GM23248 (cell line): Measurements from ENCODE around the gene NUDC. TPM values are rescaled to one million over a fixed set of nuclear protein-coding genes. Genes with fewer than 3 reads are reported as not detected.

Experiments used
- DNase-seq: peaks from one replicate; pipeline ENCODE4 v3.0.0-alpha.2; 2015
- H2AFZ ChIP-seq: fragments of 200-600 bp; sonication (generic); 2 replicates; pipeline ENCODE4 v1.6.1; 2016; ENCODE audit warnings: antibody characterized with exemption
- H3F3A ChIP-seq: fragments of 200-600 bp; sonication (generic); 2 replicates; pipeline ENCODE4 v1.6.1; 2016; ENCODE audit warnings: mild to moderate bottlenecking, antibody characterized with exemption, mixed run types; ENCODE audit not compliant: insufficient read depth
- H3K27ac ChIP-seq: fragments of 200-600 bp; sonication (generic); 2 replicates; pipeline ENCODE4 v1.5.1; 2016; ENCODE audit warnings: mild to moderate bottlenecking
- H3K27me3 ChIP-seq: fragments of 200-600 bp; sonication (generic); replicated peaks from 2 replicates; pipeline ENCODE4 v1.6.1; 2016; ENCODE audit warnings: mild to moderate bottlenecking; ENCODE audit not compliant: insufficient read depth
- H3K36me3 ChIP-seq: fragments of 200-600 bp; sonication (generic); 2 replicates; pipeline ENCODE4 v1.6.1; 2016; ENCODE audit warnings: low read depth, mild to moderate bottlenecking
- H3K4me1 ChIP-seq: fragments of 200-600 bp; sonication (generic); 2 replicates; pipeline ENCODE4 v1.6.1; 2016; ENCODE audit warnings: mild to moderate bottlenecking; ENCODE audit not compliant: insufficient read depth
- H3K4me2 ChIP-seq: fragments of 200-600 bp; sonication (generic); one replicate; pipeline ENCODE4 v1.6.1; 2016; ENCODE audit warnings: mild to moderate bottlenecking; ENCODE audit not compliant: unreplicated experiment
- H3K4me3 ChIP-seq: fragments of 200-600 bp; sonication (generic); 2 replicates; pipeline ENCODE4 v1.5.1; 2016; ENCODE audit warnings: mild to moderate bottlenecking
- H3K79me2 ChIP-seq: fragments of 200-600 bp; sonication (generic); 2 replicates; pipeline ENCODE4 v1.6.1; 2016; ENCODE audit warnings: mild to moderate bottlenecking; ENCODE audit not compliant: insufficient read depth
- H3K9ac ChIP-seq: fragments of 200-600 bp; sonication (generic); 2 replicates; pipeline ENCODE4 v1.6.1; 2016; ENCODE audit warnings: mild to moderate bottlenecking
- H3K9me2 ChIP-seq: fragments of 200-600 bp; sonication (generic); 2 replicates; pipeline ENCODE4 v1.6.1; 2016; ENCODE audit warnings: mixed run types, mild to moderate bottlenecking, moderate library complexity; ENCODE audit not compliant: insufficient read depth
- H3K9me3 ChIP-seq: fragments of 200-600 bp; sonication (generic); one replicate; pipeline ENCODE4 v1.6.1; 2017; ENCODE audit warnings: low read depth
- H4K20me1 ChIP-seq: fragments of 200-600 bp; sonication (generic); 2 replicates; pipeline ENCODE4 v1.6.0; 2016; ENCODE audit not compliant: insufficient read depth
- EZH2 ChIP-seq: fragments of 200-600 bp; sonication (generic); IDR thresholded peaks from 2 replicates; pipeline ENCODE4 v1.6.1; 2018; ENCODE audit warnings: antibody characterized with exemption, mild to moderate bottlenecking; ENCODE audit not compliant: insufficient read depth, poor library complexity, severe bottlenecking
- EZH2phosphoT487 ChIP-seq: fragments of 200-600 bp; sonication (generic); IDR thresholded peaks from 2 replicates; pipeline ENCODE4 v1.6.1; 2018; ENCODE audit warnings: antibody characterized with exemption, moderate library complexity, mild to moderate bottlenecking, low read depth; ENCODE audit not compliant: insufficient read depth
- WGBS, 2 experiments: methylation state at CpG; one replicate each; pipeline ENCODE4 v1.1.6; 2015 to 2017; ENCODE audit warnings: low lambda C conversion rate in 2 of 2, low coverage in 1 of 2; ENCODE audit errors: missing lambda C conversion rate in 2 of 2; 5-methylcytosine and 5-hydroxymethylcytosine counted together
- in situ Hi-C: fragments of 300-500 bp; cut with MboI; formaldehyde crosslinking; loops from 2 replicates; pipeline ENCODE4 v1.15.0; 2020
- polyA plus RNA-seq: library from polyadenylated mRNA; unstranded; fragments of >200 nt; fragmentation: Nextera tagmentation; extraction: Ambion mirVana; gene quantifications from 2 replicates; pipeline ENCODE4 v1.2.1, GENCODE V29; 2016
- total RNA-seq: library from RNA; depleted of rRNA; stranded (reverse); fragments of >200 nt; shearing (Covaris generic); gene quantifications from 2 replicates; pipeline ENCODE4 v1.2.3, GENCODE V29; 2014

The NUDC gene
- total and polyA plus RNA-seq, 2 experiments from 2014 or later = 50.0 to 118 TPM

GRCh38 chr1:26959722-26960624, 38.4 kb downstream of the NUDC start, which contains the start of gene KDF1:
TSS of gene KDF1 (minus strand) at chr1:26960468. CDS start at chr1:26952380, 8,088 bp downstream.
- 0 out of 2 replicates have a peak, but pooled peaks have one; percentile 32 for TF ChIP-seq EZH2phosphoT487
- no peak for TF ChIP-seq EZH2
- no peaks in the 10 kb centered on the region for H3K9me2 ChIP-seq
- H3K9me3 ChIP-seq = no peaks in the 10 kb centered on the region
- WGBS, 2 experiments = 5 to 8% methylated on average over 52 to 84 of the region's 86 CpGs
- peak; percentile 9 for DNase-seq
- no peaks in the 10 kb centered on the region for H4K20me1 ChIP-seq
- H3K4me2 ChIP-seq = peak within 1 kb of the TSS; percentile 40
- no peaks in the 10 kb centered on the region for H3K36me3 ChIP-seq
- H3K27me3 ChIP-seq = peaks cover 9% of the 10 kb centered on the region; the same call in 1 of the 2 replicates
- H3F3A ChIP-seq = peaks cover 22% of the 10 kb centered on the region
- H2AFZ ChIP-seq = peak within 1 kb of the TSS; percentile 22
- no peak within 1 kb of the TSS for H3K27ac ChIP-seq
- no peak within 1 kb of the TSS for H3K9ac ChIP-seq
- peaks cover 15% of the 10 kb centered on the region for H3K4me1 ChIP-seq
- H3K79me2 ChIP-seq = no peaks in the 10 kb centered on the region
- in situ Hi-C loops = no loop called here
- H3K4me3 ChIP-seq = peak within 1 kb of the TSS; percentile 54

- no peak overlapping the region for H3K4me2 ChIP-seq
- no peaks in the 10 kb centered on the region for H3K79me2 ChIP-seq
- H2AFZ ChIP-seq = no peak overlapping the region
- no peak overlapping the region for H3K4me3 ChIP-seq
- no peak for DNase-seq
- H3K4me1 ChIP-seq = peaks cover 15% of the 10 kb centered on the region
- no peak overlapping the region for H3K27ac ChIP-seq
- no peak for TF ChIP-seq EZH2
- no peak for TF ChIP-seq EZH2phosphoT487
- no peaks in the 10 kb centered on the region for H3K9me3 ChIP-seq
- H3K27me3 ChIP-seq = peaks cover 9% of the 10 kb centered on the region; the same call in 1 of the 2 replicates
- WGBS, 2 experiments = 50 to 56% methylated on average over 3 of the region's 3 CpGs
- no peak overlapping the region for H3K9ac ChIP-seq
- no peaks in the 10 kb centered on the region for H4K20me1 ChIP-seq
- H3K9me2 ChIP-seq = no peaks in the 10 kb centered on the region
- no peaks in the 10 kb centered on the region for H3K36me3 ChIP-seq
- H3F3A ChIP-seq = peaks cover 22% of the 10 kb centered on the region
- in situ Hi-C loops = no loop called here
Observed at GRCh38 chr1:26960625-26960966, 39.1 kb downstream of the NUDC start.

- in situ Hi-C loops = no loop called here
- Histone ChIP-seq H3K36me3 (no peaks in the 10 kb centered on the region), H3K79me2 (no peaks in the 10 kb centered on the region), H3K9me3 (no peaks in the 10 kb centered on the region), H3F3A (peaks cover 22% of the 10 kb centered on the region), H3K9ac (no peak overlapping the region), H2AFZ (no peak overlapping the region), H3K4me1 (peaks cover 15% of the 10 kb centered on the region), H3K4me2 (no peak overlapping the region), H3K27ac (0 out of 2 replicates have a peak overlapping the region, but pooled peaks have one; percentile 3), H3K4me3 (no peak overlapping the region), H3K27me3 (peaks cover 9% of the 10 kb centered on the region; the same call in 1 of the 2 replicates), H3K9me2 (no peaks in the 10 kb centered on the region), H4K20me1 (no peaks in the 10 kb centered on the region)
- WGBS, 2 experiments = 9 to 13% methylated on average over 3 of the region's 3 CpGs
- TF ChIP-seq EZH2 (no peak), EZH2phosphoT487 (no peak)
- DNase-seq = peak; percentile 89
Observed at GRCh38 chr1:26961826-26962225, 40.3 kb downstream of the NUDC start.

GRCh38 chr1:26965213-26965612, 43.7 kb downstream of the NUDC start:
- Histone ChIP-seq H3K9ac (no peak overlapping the region), H3K4me2 (no peak overlapping the region), H3K36me3 (no peaks in the 10 kb centered on the region), H3K9me3 (no peaks in the 10 kb centered on the region), H3K9me2 (no peaks in the 10 kb centered on the region), H3F3A (peaks cover 22% of the 10 kb centered on the region), H3K79me2 (no peaks in the 10 kb centered on the region), H3K27me3 (no peaks in the 10 kb centered on the region), H4K20me1 (no peaks in the 10 kb centered on the region), H3K4me1 (peaks cover 13% of the 10 kb centered on the region), H3K4me3 (no peak overlapping the region), H2AFZ (no peak overlapping the region), H3K27ac (no peak overlapping the region)
- TF ChIP-seq EZH2 = no peak
- TF ChIP-seq EZH2phosphoT487 = no peak
- DNase-seq = no peak
- in situ Hi-C loops = no loop called here
- 83 to 93% methylated on average over 6 of the region's 6 CpGs for WGBS, 2 experiments
